Measurements from ENCODE around the gene ANTKMT. TPM values are rescaled to one million over a fixed set of nuclear protein-coding genes. Genes with fewer than 3 reads are reported as not detected.

ANTKMT gene
- total RNA-seq, 1 donor from 2014 or later = 111 TPM

DNA sequence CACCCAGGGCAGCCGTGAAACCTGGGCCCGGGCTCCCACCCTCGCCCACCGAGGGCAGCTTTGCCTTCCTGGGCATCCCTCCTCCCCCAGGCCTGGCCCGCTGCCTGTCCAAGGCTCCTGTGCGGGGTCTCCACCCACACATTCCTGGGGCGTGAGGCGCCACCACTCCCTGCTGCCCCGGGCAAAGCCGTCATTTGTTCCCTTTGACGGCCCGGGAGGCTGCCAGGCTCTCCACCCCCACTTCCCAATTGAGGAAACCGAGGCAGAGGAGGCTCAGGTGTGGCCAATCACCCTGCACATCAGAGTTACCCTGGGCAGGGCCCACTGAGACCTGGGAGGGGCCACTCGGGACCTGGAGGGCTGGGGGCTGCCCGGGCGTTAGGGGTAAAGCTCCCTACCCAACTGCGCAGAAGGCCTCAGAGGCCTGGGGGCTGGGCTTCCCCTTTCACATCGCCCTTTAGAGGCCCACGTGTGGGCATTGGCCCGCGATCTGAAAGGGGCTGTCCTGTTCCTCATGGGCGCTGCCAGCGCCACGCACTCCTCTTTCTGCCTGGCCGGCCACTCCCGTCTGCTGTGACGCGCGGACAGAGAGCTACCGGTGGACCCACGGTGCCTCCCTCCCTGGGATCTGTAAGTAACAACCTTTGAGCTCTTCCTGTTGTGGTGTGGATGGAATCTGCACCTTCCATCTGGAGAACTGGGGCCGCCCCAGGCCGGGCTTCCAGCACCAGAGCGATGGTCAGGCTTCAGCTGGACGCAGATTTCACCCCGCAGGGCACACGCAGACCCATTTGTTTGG is 39.8 kb downstream of the ANTKMT start, which contains the start of gene MSLN:
MSLN (plus strand) TSS at position 190 of the 799 bp plus-strand sequence. CDS start 1,947 bp downstream, outside the sequence.
- DNase-seq (ENCODE audit: low read depth) = no peak
- no peak within 1 kb of the TSS for H3K4me3 ChIP-seq (ENCODE audit: low read depth, low read length)
- TF ChIP-seq, protein P1, sequence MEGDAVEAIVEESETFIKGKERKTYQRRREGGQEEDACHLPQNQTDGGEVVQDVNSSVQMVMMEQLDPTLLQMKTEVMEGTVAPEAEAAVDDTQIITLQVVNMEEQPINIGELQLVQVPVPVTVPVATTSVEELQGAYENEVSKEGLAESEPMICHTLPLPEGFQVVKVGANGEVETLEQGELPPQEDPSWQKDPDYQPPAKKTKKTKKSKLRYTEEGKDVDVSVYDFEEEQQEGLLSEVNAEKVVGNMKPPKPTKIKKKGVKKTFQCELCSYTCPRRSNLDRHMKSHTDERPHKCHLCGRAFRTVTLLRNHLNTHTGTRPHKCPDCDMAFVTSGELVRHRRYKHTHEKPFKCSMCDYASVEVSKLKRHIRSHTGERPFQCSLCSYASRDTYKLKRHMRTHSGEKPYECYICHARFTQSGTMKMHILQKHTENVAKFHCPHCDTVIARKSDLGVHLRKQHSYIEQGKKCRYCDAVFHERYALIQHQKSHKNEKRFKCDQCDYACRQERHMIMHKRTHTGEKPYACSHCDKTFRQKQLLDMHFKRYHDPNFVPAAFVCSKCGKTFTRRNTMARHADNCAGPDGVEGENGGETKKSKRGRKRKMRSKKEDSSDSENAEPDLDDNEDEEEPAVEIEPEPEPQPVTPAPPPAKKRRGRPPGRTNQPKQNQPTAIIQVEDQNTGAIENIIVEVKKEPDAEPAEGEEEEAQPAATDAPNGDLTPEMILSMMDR (conservative IDR thresholded peaks at IDR 0.05; ENCODE audit: low read depth, low read length) = no peak

DNA sequence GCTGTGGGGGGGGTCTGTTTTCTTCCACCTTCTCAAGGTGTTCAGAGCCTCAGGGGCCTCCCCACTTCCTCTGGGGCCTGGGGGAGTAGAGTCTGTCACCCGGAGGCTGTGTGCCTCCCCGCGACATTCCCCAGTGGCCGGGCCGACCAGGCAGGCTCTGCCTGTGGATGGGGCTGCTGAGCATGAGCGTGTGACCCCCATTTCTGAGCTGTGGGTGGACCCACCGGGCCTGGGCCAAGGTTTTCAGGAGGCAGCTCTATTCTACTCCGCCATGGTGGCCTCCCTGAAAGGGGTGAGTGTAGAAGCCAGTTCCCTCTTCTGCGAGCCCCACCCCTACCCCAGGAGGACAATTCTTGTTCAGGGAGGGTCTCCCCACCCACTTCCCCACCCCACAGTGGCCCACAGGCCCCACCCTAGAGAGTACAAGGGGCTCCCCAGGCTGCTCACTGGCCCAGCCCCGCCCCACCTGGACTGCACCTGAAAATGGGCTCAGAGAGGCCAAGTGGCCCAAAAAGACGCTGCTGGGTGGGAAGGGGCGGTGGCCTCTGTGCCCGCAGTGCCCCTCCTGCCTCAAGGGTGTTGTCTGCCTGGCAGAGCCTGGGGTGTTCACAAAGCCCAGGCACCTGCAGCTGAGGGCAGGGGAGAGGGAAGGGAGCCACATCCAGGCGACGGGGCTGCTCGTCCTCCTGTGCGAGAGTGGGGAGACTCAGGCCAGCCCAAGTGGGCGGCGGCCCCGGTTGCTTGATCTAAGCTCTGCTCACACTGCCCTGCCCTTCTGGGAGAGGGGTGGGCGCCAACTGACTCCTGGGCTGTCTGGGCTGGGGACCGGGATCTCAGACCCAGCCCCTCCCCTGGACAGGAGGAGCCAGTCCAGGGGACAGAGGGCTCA is 40.9 kb downstream of the ANTKMT start:
- no peak overlapping the region for H3K4me3 ChIP-seq (ENCODE audit: low read depth, low read length)
- TF ChIP-seq, protein P1 (conservative IDR thresholded peaks at IDR 0.05; ENCODE audit: low read depth, low read length) = no peak

DNA sequence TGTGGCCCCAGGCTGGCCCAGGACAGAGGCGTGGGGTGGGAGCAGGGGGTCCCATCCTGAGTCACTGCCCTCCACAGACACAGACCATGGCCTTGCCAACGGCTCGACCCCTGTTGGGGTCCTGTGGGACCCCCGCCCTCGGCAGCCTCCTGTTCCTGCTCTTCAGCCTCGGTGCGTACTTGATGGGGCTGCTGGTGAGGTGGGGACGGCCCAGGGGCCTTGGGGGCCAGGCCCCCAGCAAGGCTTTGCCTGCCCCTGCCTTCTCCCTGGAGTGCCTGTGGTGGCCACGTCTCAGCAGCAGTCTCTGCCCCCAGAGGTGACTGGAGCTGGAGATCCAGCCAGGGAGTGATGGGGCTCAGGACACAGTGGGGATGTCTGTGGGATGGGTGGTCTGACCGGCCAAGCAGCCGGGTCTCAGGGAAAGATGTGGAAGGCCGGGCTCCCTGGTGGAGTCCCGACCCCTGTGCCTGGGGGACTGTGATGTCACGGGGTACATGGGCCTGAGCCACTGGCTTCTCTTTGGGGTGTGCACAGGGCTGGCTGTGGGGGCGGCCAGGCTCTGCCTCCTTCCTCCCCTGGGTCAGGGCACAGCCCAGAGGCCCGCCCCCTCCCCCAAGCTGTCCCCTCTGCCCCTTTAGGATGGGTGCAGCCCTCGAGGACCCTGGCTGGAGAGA is 41.8 kb downstream of the ANTKMT start:
- DNase-seq (ENCODE audit: low read depth) = no peak
- no peak overlapping the region for H3K4me3 ChIP-seq (ENCODE audit: low read depth, low read length)
- TF ChIP-seq, protein P1 (conservative IDR thresholded peaks at IDR 0.05; ENCODE audit: low read depth, low read length) = no peak

More for the DNA sequence above, 40.9 kb downstream of the ANTKMT start:
- DNase-seq (ENCODE audit: low read depth) = no peak

DNA sequence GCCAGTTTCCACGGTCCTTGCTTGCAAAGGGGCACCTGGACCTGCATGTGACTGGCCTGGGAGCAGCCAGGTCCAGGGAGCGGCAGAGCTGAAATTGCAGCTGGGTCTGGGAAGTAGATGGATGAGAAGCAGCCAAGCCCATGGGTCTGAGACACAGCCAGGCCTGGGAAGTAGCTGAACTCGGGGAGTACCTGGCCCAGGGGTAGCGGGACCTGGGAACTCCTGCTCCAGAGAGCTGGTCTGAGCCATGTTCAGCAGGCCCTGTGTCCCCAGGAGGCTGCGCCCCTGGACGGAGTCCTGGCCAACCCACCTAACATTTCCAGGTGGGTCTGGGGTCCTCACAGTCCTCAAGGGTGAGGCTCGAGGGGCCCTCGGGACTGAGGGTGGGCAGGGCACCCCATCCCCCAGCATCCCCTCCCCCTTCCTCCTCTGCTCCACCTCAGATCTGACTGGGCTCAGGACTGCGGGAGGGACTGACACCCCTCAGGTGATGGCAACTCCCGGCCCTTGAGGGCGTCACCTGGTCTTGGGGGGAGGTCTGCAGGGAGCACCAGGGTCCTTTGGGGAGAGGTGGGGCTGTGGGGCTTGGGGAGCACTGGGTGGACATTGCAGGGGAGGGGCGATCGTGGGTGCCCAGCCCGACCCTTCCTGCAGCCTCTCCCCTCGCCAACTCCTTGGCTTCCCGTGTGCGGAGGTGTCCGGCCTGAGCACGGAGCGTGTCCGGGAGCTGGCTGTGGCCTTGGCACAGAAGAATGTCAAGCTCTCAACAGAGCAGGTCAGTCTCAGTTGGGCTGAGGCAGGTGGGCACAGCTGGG is 42.6 kb downstream of the ANTKMT start:
- TF ChIP-seq, protein P1 (conservative IDR thresholded peaks at IDR 0.05; ENCODE audit: low read depth, low read length) = no peak
- no peak overlapping the region for H3K4me3 ChIP-seq (ENCODE audit: low read depth, low read length)
- DNase-seq (ENCODE audit: low read depth) = no peak

DNA sequence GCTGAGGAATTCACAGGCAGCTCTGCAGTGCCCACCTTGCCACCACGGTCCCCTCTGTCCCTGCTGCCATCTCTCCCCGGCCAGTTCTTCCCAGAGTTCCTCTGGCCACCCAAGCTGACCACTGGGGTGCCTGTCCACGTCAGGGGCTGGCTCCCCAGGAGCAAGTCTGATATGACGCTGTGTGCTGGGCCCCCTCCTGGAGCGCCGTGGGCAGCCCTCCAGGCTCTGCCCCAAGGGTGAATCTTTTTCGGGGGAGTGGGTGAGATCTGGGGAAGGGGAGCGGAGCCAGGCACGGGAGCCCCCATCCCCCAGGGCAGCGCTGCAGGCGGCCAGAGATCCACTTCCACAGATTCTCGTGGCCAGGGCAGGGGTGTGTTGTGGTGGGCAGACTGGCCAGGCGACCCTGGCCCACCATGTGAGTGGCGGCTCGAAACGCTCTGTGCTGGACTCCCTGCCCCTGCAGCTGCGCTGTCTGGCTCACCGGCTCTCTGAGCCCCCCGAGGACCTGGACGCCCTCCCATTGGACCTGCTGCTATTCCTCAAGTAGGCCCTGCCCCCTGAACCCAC is 43.3 kb downstream of the ANTKMT start:
- DNase-seq (ENCODE audit: low read depth) = no peak
- no peak overlapping the region for H3K4me3 ChIP-seq (ENCODE audit: low read depth, low read length)
- TF ChIP-seq, protein P1 (conservative IDR thresholded peaks at IDR 0.05; ENCODE audit: low read depth, low read length) = no peak

All from epithelial cell of proximal tubule (primary cell).